ENCODE data around the gene CLIP2. TPM values are rescaled to one million over a fixed set of nuclear protein-coding genes. Genes with fewer than 3 reads are reported as not detected.

CLIP2 gene
- total and polyA plus RNA-seq, 2 of the 8 experiments (the other 6 are each of a cell fraction or from before 2014, with no cell fraction given): 8.3 to 41.5 TPM

GRCh38 chr7:74412603-74413002 is 123.4 kb downstream of the CLIP2 start:
- H3K9ac ChIP-seq (replicated peaks in 1 of 4; ENCODE audit: extremely low read depth in 1 of 4, low read depth in 3 of 4, low read length in 3 of 4): no peak overlapping the region
- H2BK120ac ChIP-seq (replicated peaks; ENCODE audit: low read depth, low read length): no peak overlapping the region
- no peaks in the 10 kb centered on the region for H3K79me2 ChIP-seq (ENCODE audit: control insufficient read depth in 1 of 2, insufficient read depth in 2 of 2, low read length in 2 of 2)
- no peak overlapping the region for H3K4me2 ChIP-seq (ENCODE audit: insufficient read depth in 1 of 2, low read depth in 2 of 2, low read length in 2 of 2)
- no peak overlapping the region for H3K4me3 ChIP-seq (ENCODE audit: extremely low read depth in 1 of 4, insufficient read depth in 2 of 4, low read depth in 3 of 4, low read length in 4 of 4)
- H4K5ac ChIP-seq (ENCODE audit: insufficient read length, low read depth, low read length): no peak overlapping the region
- H3K36me3 ChIP-seq (ENCODE audit: control insufficient read depth in 2 of 4, insufficient read depth in 4 of 4, low read length in 3 of 4): no peaks in the 10 kb centered on the region
- no peak overlapping the region for H3K27ac ChIP-seq (ENCODE audit: low read depth, low read length)
- H2BK20ac ChIP-seq (ENCODE audit: low read length): no peak overlapping the region
- CTCF ChIA-PET (ENCODE audit: partially characterized antibody): interaction anchor here (0.7 to 5.1 kb wide), 6 partner anchors 8 to 133 kb away, joined by 3 to 30 read pairs (median 4); no protein-coding TSS in a partner anchor
- no peaks in the 10 kb centered on the region for H3K79me1 ChIP-seq (ENCODE audit: low read depth, low read length)
- H3K56ac ChIP-seq (replicated peaks; ENCODE audit: insufficient read length, low read depth, low read length): no peak overlapping the region
- H4K91ac ChIP-seq (replicated peaks; ENCODE audit: insufficient read length, low read length): no peak overlapping the region
- 73% methylated on average over 3 of the region's 3 CpGs; no CpG with 5 or more reads in 1 of the 2 experiments for WGBS, 2 experiments (ENCODE audit: extremely low coverage in 1 of 2, insufficient coverage in 1 of 2, insufficient read length in 1 of 2, insufficient replicate concordance in 2 of 2, low coverage in 1 of 2, low lambda C conversion rate in 2 of 2, missing lambda C conversion rate in 1 of 2)
- H3K23ac ChIP-seq (ENCODE audit: insufficient read length): no peak overlapping the region
- H2BK5ac ChIP-seq (ENCODE audit: low read depth, low read length): no peak overlapping the region
- H2BK12ac ChIP-seq (ENCODE audit: low read depth, low read length): no peak overlapping the region
- DNase-seq (ENCODE audit: low read depth in 1 of 2, low spot score in 2 of 2) (no peak), FAIRE-seq (no peak)
- no peaks in the 10 kb centered on the region for H4K20me1 ChIP-seq (replicated peaks in 1 of 2; ENCODE audit: control insufficient read depth in 1 of 2, insufficient read depth in 2 of 2, low read length in 2 of 2)
- no peak overlapping the region for H3K4ac ChIP-seq (replicated peaks; ENCODE audit: insufficient read length, low read depth, low read length)
- no peak overlapping the region for H2AFZ ChIP-seq (ENCODE audit: low read length)
- no peaks in the 10 kb centered on the region for H3K27me3 ChIP-seq (replicated peaks in 1 of 4; ENCODE audit: control insufficient read depth in 3 of 4, extremely low read depth in 1 of 4, insufficient read depth in 3 of 4, low read length in 3 of 4)
- POLR2A ChIA-PET (ENCODE audit: partially characterized antibody): interaction anchor here (0.6 to 1.6 kb wide), 2 partner anchors 97 to 209 kb away, joined by 3 to 4 read pairs; no protein-coding TSS in a partner anchor
- H4K8ac ChIP-seq (ENCODE audit: extremely low read depth, insufficient read depth, low read length): no peak overlapping the region
- H3K9me3 ChIP-seq (ENCODE audit: insufficient read depth in 2 of 2, low read depth in 1 of 2, low read length in 1 of 2): no peaks in the 10 kb centered on the region
- no peaks in the 10 kb centered on the region; a peak in 1 of 7 replicates for H3K4me1 ChIP-seq (replicated peaks in 1 of 4; ENCODE audit: control insufficient read depth in 3 of 4, insufficient read depth in 4 of 4, low read length in 3 of 4)
- H3K18ac ChIP-seq (ENCODE audit: extremely low read depth, low read length): no peak overlapping the region
- H2BK15ac ChIP-seq (ENCODE audit: low read length): no peak overlapping the region
- no peaks in the 10 kb centered on the region for H3K23me2 ChIP-seq (ENCODE audit: low read depth, low read length)
- H3K14ac ChIP-seq (ENCODE audit: insufficient read length): no peak overlapping the region
- H2AK5ac ChIP-seq (ENCODE audit: low read depth, low read length): no peak overlapping the region
- no peak for TF ChIP-seq JUN (IDR thresholded peaks at IDR 0.05; ENCODE audit: low read depth, low read length)
- no peak for TF ChIP-seq SP2 (IDR thresholded peaks at IDR 0.05; ENCODE audit: low read length)
- no peak for TF ChIP-seq EGR1 (IDR thresholded peaks at IDR 0.05; ENCODE audit: borderline replicate concordance, low read depth, low read length)
- TF ChIP-seq TAF1 (IDR thresholded peaks at IDR 0.05; ENCODE audit: low read depth, low read length): no peak
- no peak for TF ChIP-seq KDM5A (IDR thresholded peaks at IDR 0.05; ENCODE audit: low read length)
- TF ChIP-seq YY1 (IDR thresholded peaks at IDR 0.05; ENCODE audit: low read depth, low read length): no peak
- no peak for TF ChIP-seq GTF2F1 (IDR thresholded peaks at IDR 0.05; ENCODE audit: borderline replicate concordance, low read depth, low read length)
- TF ChIP-seq HDAC2 (IDR thresholded peaks at IDR 0.05; ENCODE audit: borderline replicate concordance in 1 of 2, low read depth in 2 of 2, low read length in 2 of 2): no peak
- TF ChIP-seq ATF2 (IDR thresholded peaks at IDR 0.05; ENCODE audit: low read length): no peak
- TF ChIP-seq CEBPB (IDR thresholded peaks at IDR 0.05; ENCODE audit: low read depth, low read length): no peak
- TF ChIP-seq TBP (IDR thresholded peaks at IDR 0.05; ENCODE audit: low read depth, low read length): no peak
- no peak for TF ChIP-seq SP4 (IDR thresholded peaks at IDR 0.05; ENCODE audit: low read length)
